GM18909 (cell line): ENCODE data around the gene HEMGN.
A peak's percentile ranks its signal among the peaks of the same experiment; 100 is the strongest.
"Not testable (repeated sequence)": the region's sequence is repeated elsewhere in the genome, so short reads cannot be mapped to it uniquely, and the experiment has no call there.

Source experiments
- ATAC-seq: cut with Tn5 transposase; IDR thresholded peaks from one replicate; pipeline ENCODE4 v1.9.1; 2021; ENCODE audit warnings: mild to moderate bottlenecking; ENCODE audit not compliant: unreplicated experiment, poor library complexity

Gene HEMGN

GRCh38 chr9:97938081-97938644 lies at the start of gene HEMGN:
TSS of gene HEMGN (minus strand) at chr9:97938172. CDS start at chr9:97938136, 36 bp downstream.
- ATAC-seq = no peak

- no peak for ATAC-seq
These were observed 49.5 kb upstream of the HEMGN start for GRCh38 chr9:97987487-97987886.

GRCh38 chr9:97985058-97985861 lies 47.3 kb upstream of the HEMGN start:
- ATAC-seq = peak; percentile 6

- ATAC-seq = peak; percentile 35
These were observed 46.5 kb upstream of the HEMGN start for GRCh38 chr9:97984188-97985057.

GRCh38 chr9:97983589-97984187 lies 45.7 kb upstream of the HEMGN start:
- ATAC-seq = peak; percentile 9

GRCh38 chr9:97982683-97983588 lies 45.0 kb upstream of the HEMGN start, which contains the start of gene ANP32B:
TSS of gene ANP32B (plus strand) at chr9:97983341. CDS start at chr9:97983556, 215 bp downstream.
- peak; percentile 71 for ATAC-seq

- no peak for ATAC-seq
These were observed 44.1 kb upstream of the HEMGN start for GRCh38 chr9:97981846-97982682.

- ATAC-seq = no peak
These were observed 43.2 kb upstream of the HEMGN start for GRCh38 chr9:97980918-97981845.

GRCh38 chr9:97980479-97980803 lies 42.5 kb upstream of the HEMGN start:
- no peak for ATAC-seq

GRCh38 chr9:97979788-97980478 lies 42.0 kb upstream of the HEMGN start:
- ATAC-seq = no peak

- ATAC-seq = no peak
These were observed 40.6 kb upstream of the HEMGN start for GRCh38 chr9:97978371-97979130.

- not testable (repeated sequence) for ATAC-seq
These were observed 38.7 kb upstream of the HEMGN start for GRCh38 chr9:97976633-97977032.

- ATAC-seq = no peak
These were observed 37.4 kb upstream of the HEMGN start for GRCh38 chr9:97975376-97975775.

GRCh38 chr9:97972753-97973152 lies 34.8 kb upstream of the HEMGN start:
- no peak for ATAC-seq

GRCh38 chr9:97970165-97970564 lies 32.2 kb upstream of the HEMGN start:
- ATAC-seq = no peak

GRCh38 chr9:97969014-97969413 lies 31.0 kb upstream of the HEMGN start:
- ATAC-seq = no peak
